HG02943 (cell line): ENCODE data around the gene PNPLA2.

Source experiments
- ATAC-seq: cut with Tn5 transposase; IDR thresholded peaks from one replicate; pipeline ENCODE4 v1.9.1; 2021; ENCODE audit warnings: mild to moderate bottlenecking, low read depth, moderate library complexity; ENCODE audit not compliant: unreplicated experiment

The PNPLA2 gene

GRCh38 chr11:839875-840617, 21.3 kb downstream of the PNPLA2 start:
- ATAC-seq, result no peak

GRCh38 chr11:841981-842369, 23.3 kb downstream of the PNPLA2 start:
- peak; percentile 14 for ATAC-seq

- ATAC-seq, result peak; percentile 71
These were observed 23.8 kb downstream of the PNPLA2 start, which contains the start of the genes POLR2L and TSPAN4 for GRCh38 chr11:842370-843002. Gene POLR2L (minus strand): TSS chr11:842529. CDS start chr11:842508, 21 bp downstream. Gene TSPAN4 (plus strand): TSS chr11:842852. CDS start chr11:850305, 7,453 bp downstream.

GRCh38 chr11:843086-843734, 24.5 kb downstream of the PNPLA2 start:
- no peak for ATAC-seq

- no peak for ATAC-seq
These were observed 25.3 kb downstream of the PNPLA2 start for GRCh38 chr11:843818-844692.

- ATAC-seq, result no peak
These were observed 26.3 kb downstream of the PNPLA2 start for GRCh38 chr11:844693-845644.

GRCh38 chr11:845872-846495, 27.3 kb downstream of the PNPLA2 start:
- no peak for ATAC-seq

- ATAC-seq, result no peak
These were observed 27.9 kb downstream of the PNPLA2 start for GRCh38 chr11:846496-847098.

- ATAC-seq, result no peak
These were observed 29.2 kb downstream of the PNPLA2 start for GRCh38 chr11:847876-848275.

GRCh38 chr11:848380-848931, 29.7 kb downstream of the PNPLA2 start:
- ATAC-seq, result no peak

GRCh38 chr11:849104-849824, 30.6 kb downstream of the PNPLA2 start:
- no peak for ATAC-seq

GRCh38 chr11:849951-850774, 31.4 kb downstream of the PNPLA2 start:
- ATAC-seq, result no peak

GRCh38 chr11:850775-851763, 32.4 kb downstream of the PNPLA2 start:
- no peak for ATAC-seq

GRCh38 chr11:852762-853161, 34.0 kb downstream of the PNPLA2 start:
- no peak for ATAC-seq

GRCh38 chr11:853682-854448, 35.2 kb downstream of the PNPLA2 start:
- ATAC-seq, result no peak
